ENCODE measurements around the gene EMC7.
A peak's percentile ranks its signal among the peaks of the same experiment; 100 is the strongest.
"Not testable (repeated sequence)": the region's sequence is repeated elsewhere in the genome, so short reads cannot be mapped to it uniquely, and the experiment has no call there.

The EMC7 gene

DNA sequence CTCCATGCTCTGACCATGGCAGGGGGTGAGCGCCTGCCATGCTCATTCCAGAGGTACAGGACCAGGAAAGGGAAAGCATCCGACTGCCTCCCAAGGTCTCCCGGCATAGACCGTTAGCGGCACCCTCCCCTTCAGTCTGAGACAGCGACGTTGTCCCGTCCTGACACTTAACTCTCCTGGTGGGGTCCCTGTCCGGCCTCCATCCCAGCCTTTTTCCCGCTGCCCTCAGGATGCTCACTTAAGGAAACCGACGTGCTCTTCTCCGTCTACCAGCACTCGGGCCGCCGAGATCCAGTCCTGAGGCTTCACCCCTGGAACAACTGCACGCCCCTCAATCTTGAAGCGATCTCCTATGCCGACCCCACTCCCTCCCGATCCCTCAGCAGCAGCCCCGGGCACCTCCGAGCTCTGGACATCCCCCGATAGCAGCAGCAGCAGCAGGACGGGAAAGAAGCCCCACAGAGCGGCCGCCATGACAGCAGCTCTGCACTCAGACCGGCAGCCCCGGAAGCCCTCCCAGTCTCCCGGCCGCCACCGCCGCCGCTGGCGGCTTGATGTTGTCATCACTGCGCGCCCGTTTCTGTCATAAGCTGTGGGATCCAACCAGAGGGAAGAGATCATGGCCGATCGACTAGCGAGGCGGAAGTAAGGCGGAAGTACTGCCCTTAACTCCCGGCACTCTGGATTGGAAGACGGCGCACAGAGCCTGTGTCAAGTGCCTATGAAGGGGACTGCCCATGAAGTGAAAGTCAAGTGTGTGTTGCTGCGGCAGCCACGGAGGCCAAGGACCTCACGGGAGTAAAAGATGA lies at the start of gene EMC7, which contains the start of gene PGBD4:
Gene EMC7 (minus strand): TSS at position 497 of the 809 bp plus-strand sequence. CDS start 23 bp downstream, at position 474.
Gene PGBD4 (plus strand): TSS at position 718 of the 809 bp plus-strand sequence. CDS start 449 bp downstream, outside the sequence.
- DNase-seq = peak; percentile 99

DNA sequence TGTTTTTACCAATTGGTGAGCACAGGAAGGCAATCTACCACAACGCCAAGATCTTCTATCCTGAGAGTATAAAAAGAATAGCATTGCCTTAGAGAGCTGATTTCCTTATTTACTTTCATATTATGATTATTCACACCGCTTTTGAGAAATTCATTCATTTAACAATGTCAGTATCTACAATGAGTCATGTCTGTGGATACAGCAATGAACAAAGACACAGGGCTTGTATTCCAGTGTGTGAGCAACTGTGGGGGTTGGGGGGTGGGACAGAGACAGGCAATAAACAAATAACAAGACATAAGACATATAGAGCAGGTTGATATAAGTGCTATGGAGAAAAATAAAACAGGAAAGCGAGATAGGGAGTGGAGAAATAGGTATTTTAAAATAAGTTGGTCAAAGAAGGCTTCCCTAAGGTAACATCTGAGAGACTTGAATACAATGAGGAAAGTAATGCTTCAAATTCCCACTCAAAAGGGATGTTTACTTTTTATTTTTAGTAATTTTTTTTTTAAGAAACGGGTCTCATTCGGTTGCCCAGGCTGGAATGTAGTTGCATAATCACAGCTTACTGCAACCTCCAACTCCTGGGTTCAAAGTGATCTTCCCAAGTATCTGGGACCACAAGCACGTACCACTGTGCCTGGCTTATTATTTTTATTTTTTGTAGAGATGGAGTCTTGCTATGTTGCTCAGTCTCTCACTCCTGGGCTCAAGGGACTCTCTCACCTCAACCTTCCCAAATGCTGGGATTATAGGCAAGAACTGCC lies 45.9 kb upstream of the EMC7 start:
- DNase-seq = no peak

DNA sequence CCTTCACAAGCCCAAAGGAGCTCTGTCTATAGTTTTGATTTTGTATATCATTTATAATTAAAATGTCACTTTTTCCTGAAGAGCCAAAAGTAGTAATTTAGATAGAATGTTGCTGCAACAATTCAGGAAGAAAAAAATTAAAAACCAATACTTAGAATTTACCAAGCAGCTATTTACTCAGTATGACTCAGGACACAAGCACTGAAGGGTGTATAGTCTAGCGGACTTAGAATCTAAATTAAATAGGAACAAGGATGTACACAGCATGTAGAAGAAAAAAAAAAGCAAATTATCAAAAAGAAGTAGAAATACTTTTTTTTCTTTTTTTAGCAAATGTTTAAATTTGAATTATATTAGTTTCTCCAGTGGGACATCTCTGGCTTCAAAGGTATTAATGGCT lies 31.8 kb upstream of the EMC7 start:
- DNase-seq = no peak

DNA sequence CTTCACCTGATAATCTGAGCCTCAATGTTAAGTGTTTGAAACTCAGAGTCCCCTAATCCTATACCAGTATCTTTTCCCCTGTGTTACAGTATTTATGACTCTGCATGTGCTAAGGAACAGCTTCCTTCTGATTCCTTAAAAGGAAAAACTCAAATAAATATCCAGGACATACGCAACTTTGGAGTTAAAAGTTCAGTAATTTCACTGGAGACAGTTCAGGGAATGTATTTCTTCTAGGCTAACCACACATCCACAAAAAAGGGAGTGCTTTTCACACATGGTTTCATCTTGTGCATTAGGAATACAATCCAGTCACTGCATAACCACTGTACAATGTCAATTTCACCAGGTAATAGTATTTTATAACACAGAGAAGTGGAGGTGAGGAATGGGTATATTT lies 31.2 kb upstream of the EMC7 start:
- DNase-seq = no peak

DNA sequence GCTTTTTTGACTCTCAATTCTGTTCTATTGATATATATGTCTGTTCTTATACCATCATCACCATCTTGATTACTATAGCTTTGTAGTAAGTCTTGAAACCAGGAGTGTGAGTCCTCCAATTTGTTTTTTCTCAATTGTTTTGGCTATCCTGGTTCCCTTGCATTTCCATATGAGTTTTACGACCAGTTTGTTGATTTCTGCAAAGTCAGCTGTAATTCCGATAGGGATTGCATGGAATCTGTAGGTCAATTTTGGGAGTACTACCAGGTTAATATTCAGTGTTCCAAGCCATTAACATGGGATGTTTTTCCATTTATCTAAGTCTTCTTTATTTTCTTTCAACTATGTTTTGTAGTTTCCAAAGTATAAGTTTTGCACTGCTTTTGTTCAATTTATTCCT lies 27.2 kb upstream of the EMC7 start:
- DNase-seq = no peak

DNA sequence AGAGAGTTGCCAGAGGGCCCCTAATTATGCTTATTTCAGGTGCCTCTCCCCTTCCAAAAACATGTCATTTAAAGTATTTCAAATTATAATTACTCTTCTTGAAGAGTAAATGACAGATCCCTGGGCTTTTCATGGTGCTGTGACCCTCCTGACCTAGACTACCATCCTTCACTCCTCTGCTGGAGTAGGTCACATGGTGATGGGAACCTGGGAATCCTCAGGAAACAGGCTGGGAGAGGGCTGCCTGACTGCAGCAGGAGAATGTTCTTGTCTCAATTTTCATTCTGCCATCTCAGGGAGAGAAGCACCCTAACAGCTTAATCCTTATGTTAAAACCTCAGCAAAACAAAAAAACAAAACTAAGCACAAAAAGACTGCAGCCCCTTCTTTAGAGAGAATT lies 24.9 kb upstream of the EMC7 start:
- no peak for DNase-seq

DNA sequence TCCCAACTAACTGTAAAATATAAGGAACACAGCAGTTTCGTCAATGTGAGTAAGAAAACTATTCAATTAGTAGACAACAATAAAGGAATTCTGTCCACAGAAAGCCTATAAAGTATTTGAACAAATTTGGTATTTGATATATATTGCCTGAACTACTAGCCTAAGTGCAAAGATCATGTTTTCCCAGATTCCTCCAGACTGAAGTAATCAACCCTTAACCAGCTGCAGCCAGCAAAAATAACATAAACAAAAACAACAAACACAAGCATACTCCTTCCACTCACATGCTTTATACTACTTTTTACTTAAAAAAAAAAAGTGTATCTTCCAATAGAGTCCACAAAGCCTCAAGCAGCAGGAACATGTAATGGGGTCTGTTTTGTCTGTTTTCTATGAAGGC lies 24.3 kb upstream of the EMC7 start:
- no peak for DNase-seq

DNA sequence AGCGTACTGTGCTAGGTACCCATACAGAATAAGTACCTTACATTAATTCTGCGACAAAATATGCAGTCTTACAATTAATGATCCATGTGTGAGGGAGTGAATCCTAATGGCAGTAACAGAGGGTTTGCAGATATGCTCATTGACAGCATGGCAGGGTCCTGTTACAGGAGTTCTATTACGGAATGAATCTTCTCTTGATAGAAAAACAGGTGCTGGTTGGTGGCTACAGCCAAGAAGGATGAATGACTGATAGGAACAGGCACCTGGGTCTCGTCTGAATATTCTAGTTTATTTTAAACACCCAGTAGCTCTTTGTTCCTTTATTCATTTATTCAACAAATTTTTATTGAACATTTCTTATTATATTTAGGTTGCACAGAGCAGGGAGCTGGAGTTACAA lies 23.0 kb upstream of the EMC7 start:
- no peak for DNase-seq

DNA sequence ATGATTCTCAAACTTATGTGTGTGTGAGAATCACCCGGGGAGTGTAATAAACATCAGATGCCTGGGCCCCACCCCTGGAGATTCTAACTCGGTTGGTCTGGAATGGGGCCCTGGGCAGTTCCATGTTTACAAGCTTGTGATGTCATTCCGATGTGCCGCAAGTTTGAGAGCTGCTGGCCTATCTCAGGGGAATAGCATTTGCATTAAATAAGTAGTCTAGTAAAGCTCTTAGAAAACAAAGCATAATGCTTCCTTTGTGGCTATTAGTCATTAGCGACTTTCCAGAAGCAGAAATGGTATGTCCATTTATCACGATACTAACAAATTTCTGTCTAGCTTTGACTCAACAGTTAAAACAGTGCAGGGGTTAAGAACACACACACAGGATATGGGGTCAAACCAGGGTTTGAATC lies 21.1 kb upstream of the EMC7 start:
- DNase-seq = no peak

DNA sequence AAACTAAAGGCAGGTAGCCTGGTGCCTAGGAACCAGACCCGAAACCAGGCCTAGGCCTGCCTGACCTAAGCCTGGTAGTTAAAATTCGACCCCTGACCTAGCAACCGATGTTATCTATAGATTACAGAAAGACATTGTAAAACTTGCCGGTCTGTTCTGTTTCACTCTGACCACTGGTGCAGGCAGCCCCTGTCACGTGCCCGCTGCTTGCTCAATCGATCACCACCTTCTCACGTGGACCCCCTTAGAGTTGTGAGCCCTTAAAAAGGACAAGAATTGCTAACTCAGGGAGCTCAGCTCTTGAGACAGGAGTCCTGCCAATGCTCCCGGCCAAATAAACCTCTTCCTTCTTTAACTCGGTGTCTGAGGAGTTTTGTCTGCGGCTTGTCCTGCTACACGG lies 20.1 kb upstream of the EMC7 start:
- DNase-seq = not testable (repeated sequence)

DNA sequence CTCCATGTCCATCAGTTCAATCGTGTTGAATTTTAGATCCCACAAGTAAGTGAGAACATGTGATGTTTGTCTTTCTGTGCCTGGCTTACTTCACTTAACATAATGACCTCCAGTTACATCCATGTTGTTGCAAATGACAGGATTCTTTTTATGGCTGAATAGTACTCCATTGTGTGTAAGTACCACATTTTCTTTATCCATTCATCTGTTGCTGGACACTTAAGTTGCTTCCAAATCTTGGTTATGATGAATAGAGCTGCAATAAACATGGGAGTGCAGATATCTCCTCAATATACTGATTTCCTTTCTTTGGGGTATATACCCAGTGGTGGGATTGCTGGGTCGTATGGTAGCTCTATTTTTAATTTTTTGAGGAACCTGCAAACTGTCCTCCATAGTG lies 18.8 kb upstream of the EMC7 start:
- DNase-seq = not testable (repeated sequence)

DNA sequence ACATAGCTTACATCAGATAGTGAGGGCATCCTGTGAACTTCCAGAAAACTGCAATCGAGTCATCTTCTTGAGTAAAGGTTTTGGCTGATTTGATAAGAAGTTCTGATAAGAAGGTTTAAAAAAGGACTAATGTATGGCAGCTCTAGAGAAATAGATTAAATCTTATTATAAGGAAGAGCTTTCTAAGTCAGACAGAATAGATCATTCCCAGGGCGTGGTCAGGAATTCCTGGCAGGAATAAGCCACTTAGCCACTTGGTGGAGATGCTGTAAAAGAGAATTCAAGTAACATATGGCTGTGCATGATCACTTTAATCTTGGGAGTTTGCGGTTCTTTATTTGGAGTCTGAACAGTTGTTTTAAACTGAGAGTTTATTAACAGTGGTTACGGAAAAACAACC lies 17.6 kb upstream of the EMC7 start:
- no peak for DNase-seq

DNA sequence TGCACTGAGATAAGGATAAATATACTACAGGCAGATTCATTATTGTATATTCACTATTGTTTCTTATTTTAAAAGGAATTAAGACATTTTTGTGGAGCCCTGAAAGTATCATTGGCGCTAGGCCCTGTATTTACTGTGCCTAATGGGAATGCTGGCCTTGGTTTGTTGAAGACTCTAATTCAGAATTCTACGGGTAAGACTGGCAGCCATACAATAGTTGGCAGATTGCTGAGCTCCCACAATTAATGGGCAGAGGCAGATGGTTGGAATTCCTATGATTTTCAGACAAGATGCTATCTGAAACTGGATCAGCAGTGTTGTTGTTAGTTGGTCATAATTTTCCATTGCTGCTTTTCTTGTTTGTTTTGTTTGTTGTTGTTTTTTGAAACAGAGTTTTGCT lies 15.0 kb upstream of the EMC7 start:
- DNase-seq = no peak

DNA sequence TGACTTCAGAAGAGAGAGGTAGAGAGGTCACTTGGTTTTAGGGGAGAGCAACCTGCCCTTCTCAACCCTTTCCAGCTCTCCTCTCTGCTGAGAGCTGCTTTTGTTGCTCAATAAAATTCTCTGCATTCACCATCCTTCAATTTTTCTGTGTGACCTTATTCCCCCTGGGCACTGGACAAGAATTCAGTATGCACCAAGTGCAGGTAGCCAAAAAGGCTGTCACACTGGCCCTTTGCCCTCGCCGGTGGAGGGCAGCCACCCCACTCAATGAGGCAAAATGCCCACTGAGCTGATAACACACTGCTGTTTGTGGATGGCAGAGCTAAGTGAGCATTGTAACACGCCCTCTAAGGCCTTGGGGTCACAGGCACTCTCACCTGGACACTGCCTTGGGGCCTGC lies 13.1 kb upstream of the EMC7 start:
- no peak for DNase-seq

DNA sequence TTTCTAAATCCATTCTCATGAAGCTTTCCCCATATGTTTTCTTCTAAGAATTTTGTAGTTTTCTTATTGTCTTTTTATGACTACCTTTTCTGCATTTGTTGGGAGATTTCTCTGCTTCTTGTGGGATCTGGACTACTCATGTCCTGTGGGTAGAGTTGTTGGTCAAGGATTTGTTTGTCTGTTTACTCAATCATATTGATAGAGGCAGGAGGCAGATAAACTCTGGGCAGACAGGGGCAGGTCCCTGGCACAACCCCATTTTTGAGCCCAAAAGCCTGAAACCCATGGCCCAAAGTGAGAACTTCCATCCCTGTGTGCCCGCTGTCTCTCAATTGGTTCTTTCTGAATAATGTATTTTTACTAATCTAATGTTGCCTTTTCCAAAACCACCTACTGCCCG lies 12.6 kb upstream of the EMC7 start:
- DNase-seq = no peak

DNA sequence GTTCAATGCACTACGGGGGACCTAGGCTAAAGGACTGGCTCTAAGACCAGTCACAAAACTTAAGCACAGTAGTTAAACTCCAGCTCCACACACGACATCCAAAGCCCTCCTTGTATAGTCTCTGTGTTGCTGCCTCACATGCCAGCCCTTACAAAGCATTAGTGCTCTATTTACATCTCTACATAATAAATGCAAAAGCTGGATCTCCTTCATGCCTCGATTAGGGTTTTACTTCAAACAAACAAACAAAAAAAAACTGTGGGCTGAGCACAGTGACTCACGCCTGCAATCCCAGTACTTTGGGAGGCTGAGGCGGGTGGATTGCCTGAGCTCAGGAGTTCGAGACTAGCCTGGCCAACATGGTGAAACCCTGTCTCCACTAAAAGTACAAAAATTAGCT lies 9.8 kb upstream of the EMC7 start:
- DNase-seq = no peak

DNA sequence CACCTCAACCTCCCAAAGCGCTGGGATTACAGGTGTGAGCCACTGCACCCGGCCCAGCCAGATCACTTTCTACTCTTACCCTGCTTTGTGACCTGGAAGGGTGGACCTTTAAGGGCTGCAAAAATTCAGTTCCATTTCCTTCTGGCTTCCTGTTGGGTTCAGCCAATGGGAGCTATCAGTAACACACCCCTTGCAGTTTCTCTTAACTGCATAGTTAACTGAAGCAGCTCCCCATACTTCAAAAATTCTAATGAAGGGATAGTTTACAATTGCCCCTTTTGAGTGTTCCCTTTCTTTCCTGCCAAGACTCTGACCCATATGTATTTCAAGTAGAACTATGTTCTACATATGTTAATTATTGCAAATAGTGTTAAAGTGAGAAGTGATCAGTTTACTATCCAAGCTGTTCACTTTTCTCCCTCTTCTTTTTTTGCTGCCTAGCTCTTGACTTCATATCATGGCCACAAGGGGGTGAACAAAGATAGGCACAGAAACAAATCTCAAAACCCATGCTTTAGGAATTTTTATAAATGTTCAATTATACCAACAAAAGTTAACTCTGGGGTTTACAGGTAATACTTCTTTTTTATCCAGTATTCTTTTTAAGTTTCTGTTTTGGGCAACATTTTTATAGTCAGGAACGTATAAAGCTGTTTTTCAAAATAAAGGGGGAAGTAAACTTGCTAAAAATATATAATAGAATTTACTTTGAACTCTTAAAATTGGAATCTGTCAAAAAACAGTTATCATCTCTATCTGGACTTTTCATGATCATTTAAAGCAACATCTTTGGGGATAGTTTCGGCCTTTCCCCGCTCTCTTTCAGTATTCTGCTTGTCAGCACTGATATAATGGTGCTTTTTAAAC lies 8.4 kb upstream of the EMC7 start:
- DNase-seq = peak; percentile 26

DNA sequence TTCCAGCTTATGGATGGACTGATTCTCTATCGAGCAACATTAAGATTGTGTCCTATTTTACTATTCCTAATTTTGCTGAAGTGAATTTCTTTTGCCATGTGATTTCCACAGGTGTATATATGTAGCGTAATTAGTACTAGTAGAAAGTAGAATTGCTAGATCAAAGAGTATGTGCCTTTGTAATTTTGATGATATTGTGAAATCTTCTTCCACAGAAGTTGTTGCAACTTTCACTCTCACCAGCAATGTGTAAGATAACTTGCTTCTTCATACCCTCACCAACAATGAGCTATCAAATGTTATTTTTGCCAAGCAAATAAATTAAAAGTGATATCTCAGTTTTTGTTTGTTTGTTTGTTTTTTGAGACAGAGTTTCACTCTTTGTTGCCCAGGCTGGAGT lies 5.7 kb upstream of the EMC7 start:
- no peak for DNase-seq

DNA sequence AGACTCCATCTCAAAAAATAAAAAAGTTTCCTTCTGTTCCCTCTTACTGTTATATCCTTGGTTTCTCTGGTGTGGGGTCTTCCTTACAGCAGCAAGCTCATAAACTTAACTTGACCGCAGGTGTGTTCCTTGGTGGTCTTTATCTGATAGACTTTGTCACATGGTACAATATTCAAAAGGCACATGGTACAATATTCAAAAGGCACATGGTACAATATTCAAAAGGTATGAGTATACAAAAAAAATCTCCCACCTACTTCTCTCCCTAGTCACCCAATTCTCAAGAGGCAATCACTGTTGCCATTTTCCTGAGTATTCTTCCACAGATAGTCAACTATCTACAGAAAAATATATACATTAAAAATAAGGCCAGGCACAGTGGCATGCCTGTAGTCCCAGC lies 4.8 kb upstream of the EMC7 start:
- DNase-seq = no peak

DNA sequence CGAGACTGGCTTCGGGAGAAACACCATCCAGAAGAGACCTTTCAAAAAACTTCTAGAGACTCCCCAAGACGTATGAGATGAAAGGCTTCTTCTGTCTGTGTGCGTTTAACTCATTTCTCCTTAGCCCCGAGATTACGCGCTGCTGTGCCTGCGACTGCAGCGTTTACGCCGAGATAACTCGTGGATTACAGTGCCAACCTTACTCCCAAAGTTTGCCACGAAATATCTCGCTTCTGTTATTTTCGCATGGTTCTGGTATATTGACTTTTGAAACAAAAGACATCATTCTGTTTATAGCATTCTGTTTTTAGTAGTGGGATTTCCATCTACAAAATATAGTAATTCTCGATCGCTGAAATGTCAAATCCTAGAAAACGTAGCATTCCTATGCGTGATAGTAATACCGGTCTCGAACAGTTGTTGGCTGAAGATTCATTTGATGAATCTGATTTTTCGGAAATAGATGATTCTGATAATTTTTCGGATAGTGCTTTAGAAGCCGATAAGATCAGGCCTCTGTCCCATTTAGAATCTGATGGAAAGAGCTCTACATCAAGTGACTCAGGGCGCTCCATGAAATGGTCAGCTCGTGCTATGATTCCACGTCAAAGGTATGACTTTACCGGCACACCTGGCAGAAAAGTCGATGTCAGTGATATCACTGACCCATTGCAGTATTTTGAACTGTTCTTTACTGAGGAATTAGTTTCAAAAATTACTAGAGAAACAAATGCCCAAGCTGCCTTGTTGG lies 688 bp upstream of the EMC7 start:
- DNase-seq = no peak

DNA sequence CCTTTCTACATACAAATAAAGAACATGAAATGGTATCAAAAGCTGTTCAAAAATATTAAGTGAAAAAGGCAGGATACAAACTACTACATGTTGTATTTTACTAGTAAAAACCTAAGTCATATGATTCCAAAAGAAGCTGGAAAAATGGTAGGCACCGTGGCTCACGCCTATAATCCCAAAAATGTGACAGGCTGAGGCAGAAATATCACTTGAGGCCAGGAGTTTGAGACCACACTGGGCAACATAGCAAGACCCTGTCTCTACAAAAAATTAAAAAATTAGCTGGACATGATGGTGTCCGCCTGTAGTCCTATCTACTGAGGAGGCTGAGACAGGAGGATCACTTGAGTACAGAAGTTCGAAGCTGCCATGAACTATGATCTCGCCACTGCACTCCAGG lies 1.7 kb downstream of the EMC7 start:
- DNase-seq = no peak

DNA sequence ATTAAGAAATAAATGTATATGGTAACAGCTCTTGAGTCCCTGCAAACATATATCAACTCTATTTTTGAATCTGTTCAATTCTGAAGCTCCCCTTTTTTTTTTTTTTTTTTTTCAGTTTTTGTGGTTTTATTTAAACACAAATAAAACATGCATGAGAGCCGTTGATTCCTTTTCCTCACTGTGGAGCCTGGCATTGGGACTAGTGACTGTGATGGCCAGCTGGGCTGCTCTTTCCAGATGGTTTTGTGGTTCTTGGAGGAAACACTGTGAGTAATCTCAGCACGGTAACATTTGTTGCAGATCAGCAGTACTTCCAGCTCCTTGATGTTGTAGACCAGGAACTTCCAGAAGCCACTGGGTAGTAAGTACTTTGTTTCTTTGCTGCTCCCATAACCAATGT lies 15.9 kb downstream of the EMC7 start:
- DNase-seq = no peak

DNA sequence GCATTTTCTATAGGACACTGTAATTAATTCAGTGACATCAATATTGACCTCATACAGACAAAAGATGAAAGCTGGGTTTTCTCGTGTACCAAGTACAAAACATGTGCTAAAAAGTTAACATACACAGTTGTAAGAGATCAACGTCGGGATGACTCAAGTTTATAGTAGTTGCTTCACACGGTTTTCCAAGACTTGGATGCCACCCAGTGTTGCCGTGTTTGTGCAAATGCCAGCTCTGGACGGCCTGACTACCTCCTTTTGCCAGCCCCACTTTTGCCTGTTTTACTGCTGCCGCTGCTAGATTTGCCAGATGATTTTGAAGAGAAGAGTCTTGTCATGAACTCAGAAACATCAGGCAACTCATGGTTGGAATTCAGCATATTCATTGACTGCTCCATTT lies 17.6 kb downstream of the EMC7 start:
- DNase-seq = no peak

All from MV-4-11 (cell line).